Mucosa of descending colon (tissue), 3 donors: ENCODE results near the gene SP1. TPM values are rescaled to one million over a fixed set of nuclear protein-coding genes. Genes with fewer than 3 reads are reported as not detected.

Source experiments
- ATAC-seq: fragments of 200-7000 bp; cut with Tn5 transposase; one replicate; pipeline ENCODE4 v1.9.1; 2020; ENCODE audit warnings: mild to moderate bottlenecking, moderate library complexity
- DNase-seq, 3 donors: peaks; one replicate each; pipeline ENCODE4 v3.0.0-alpha.2; 2020
- H3K36me3 ChIP-seq: fragments of 200-600 bp; one replicate; pipeline ENCODE4 v1.8.0; 2021; ENCODE audit warnings: low read depth, mild to moderate bottlenecking
- H3K4me1 ChIP-seq: fragments of 200-600 bp; one replicate; pipeline ENCODE4 v1.8.0; 2021; ENCODE audit warnings: low read depth, mild to moderate bottlenecking
- H3K4me3 ChIP-seq: fragments of 200-600 bp; one replicate; pipeline ENCODE4 v1.8.0; 2021; ENCODE audit warnings: mild to moderate bottlenecking
- H3K9me3 ChIP-seq: fragments of 200-600 bp; one replicate; pipeline ENCODE4 v1.8.0; 2021; ENCODE audit warnings: mild to moderate bottlenecking
- CTCF ChIP-seq: fragments of 200-600 bp; IDR thresholded peaks from one replicate; pipeline ENCODE4 v1.8.0; 2022; ENCODE audit warnings: antibody characterized with exemption, mild to moderate bottlenecking
- intact Hi-C, 2 donors: fragments of 100-400 bp; cut with DNase I in 1 of 2; cut with micrococcal nuclease in 1 of 2; formaldehyde crosslinking; loops; one replicate each; pipeline versions ENCODE4 v1.11.0 to v1.11.1; 2022; cut with DNase I, micrococcal nuclease
- total RNA-seq, 3 donors: library from RNA; stranded (reverse); fragmentation: NEBNext Ultra II Directional in 2 of 3; extraction: Animal tissue kit (Norgen Biotek cat#: 25700) in 2 of 3; gene quantifications; one replicate each; pipeline versions ENCODE4 v1.2.1 to v1.2.4, GENCODE V29; 2021 to 2023
- donor health status: DM: no; HTN: no; CAD: no; lungs with moderate emphysema.
- donor health status: DM: no; HTN: no; CAD: no.
- donor health status: DM: no; HTN: yes; CAD: no.

The SP1 gene
- total RNA-seq, 3 donors from 2014 or later: 96.1 to 111 (median 105) TPM

- no peak overlapping the region for H3K4me3 ChIP-seq
- H3K36me3 ChIP-seq: no peaks in the 10 kb centered on the region
- H3K9me3 ChIP-seq: no peaks in the 10 kb centered on the region
- DNase-seq: no peak
- no peaks in the 10 kb centered on the region for H3K4me1 ChIP-seq
- intact Hi-C loops: no loop called here
- ATAC-seq: no peak
- TF ChIP-seq CTCF: no peak
These were observed 45.2 kb upstream of the SP1 start for GRCh38 chr12:53334822-53335221.

GRCh38 chr12:53336181-53336681 lies 43.7 kb upstream of the SP1 start, which contains the start of gene SP7:
Gene SP7, minus strand, starts transcription at chr12:53336354. Its CDS starts 708 bp downstream, at chr12:53335646.
- no peaks in the 10 kb centered on the region for H3K36me3 ChIP-seq
- DNase-seq: no peak
- no peaks in the 10 kb centered on the region for H3K4me1 ChIP-seq
- intact Hi-C loops: no loop called here
- TF ChIP-seq CTCF: no peak
- no peak within 1 kb of the TSS for H3K4me3 ChIP-seq
- peak; percentile 18 for ATAC-seq
- H3K9me3 ChIP-seq: no peaks in the 10 kb centered on the region

GRCh38 chr12:53338017-53338416 lies 42.0 kb upstream of the SP1 start:
- intact Hi-C loops: no loop called here
- no peak overlapping the region for H3K4me3 ChIP-seq
- no peaks in the 10 kb centered on the region for H3K9me3 ChIP-seq
- no peaks in the 10 kb centered on the region for H3K36me3 ChIP-seq
- no peaks in the 10 kb centered on the region for H3K4me1 ChIP-seq
- TF ChIP-seq CTCF: no peak
- ATAC-seq: no peak
- DNase-seq: no peak

DNA sequence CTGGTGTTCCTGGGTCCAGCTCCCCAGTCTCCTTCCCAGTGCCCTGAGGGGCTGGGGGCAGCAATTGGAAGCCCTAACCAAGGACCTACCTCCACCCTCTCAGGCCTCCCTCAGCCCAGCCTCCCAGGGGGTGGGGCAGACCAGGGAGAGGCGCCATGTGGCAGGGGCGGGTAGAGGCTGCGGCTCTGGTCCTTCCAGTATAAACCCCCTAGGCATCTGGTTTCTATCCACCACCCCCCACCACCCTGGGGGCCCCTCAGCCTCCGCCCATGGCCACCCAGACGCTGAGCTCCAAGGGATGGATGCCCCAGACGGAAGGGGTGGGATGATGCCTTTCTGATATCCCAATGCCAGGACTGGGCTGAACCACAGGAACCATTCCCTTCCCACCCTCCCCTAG lies 41.1 kb upstream of the SP1 start:
- no peaks in the 10 kb centered on the region for H3K4me1 ChIP-seq
- H3K9me3 ChIP-seq: no peaks in the 10 kb centered on the region
- no peaks in the 10 kb centered on the region for H3K36me3 ChIP-seq
- DNase-seq: no peak
- TF ChIP-seq CTCF: no peak
- intact Hi-C loops: no loop called here
- no peak for ATAC-seq
- H3K4me3 ChIP-seq: no peak overlapping the region

DNA sequence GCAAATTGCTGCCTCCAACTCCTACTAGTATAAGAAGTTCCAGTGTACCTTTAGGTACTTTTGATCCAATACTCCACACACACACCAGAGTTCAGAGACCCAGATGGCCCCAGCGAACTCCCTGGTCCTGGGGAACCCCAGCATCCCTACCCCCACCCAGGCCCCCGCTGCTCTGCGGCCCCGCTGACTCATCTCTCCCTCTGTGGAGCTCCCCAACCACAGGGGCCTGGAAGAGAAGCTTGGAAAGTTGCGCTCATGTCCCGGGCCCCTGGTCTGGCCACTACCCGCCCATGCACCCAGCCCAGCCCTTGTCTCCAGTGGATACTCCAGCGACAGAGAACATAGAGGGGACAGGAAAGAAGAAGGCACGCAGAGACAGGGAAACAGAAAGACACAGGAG lies 39.6 kb upstream of the SP1 start:
- ATAC-seq (no peak), DNase-seq (no peak)
- Histone ChIP-seq H3K9me3 (no peaks in the 10 kb centered on the region), H3K4me1 (peaks cover 3% of the 10 kb centered on the region), H3K4me3 (no peak overlapping the region), H3K36me3 (no peaks in the 10 kb centered on the region)
- no peak for TF ChIP-seq CTCF
- intact Hi-C loops: no loop called here

DNA sequence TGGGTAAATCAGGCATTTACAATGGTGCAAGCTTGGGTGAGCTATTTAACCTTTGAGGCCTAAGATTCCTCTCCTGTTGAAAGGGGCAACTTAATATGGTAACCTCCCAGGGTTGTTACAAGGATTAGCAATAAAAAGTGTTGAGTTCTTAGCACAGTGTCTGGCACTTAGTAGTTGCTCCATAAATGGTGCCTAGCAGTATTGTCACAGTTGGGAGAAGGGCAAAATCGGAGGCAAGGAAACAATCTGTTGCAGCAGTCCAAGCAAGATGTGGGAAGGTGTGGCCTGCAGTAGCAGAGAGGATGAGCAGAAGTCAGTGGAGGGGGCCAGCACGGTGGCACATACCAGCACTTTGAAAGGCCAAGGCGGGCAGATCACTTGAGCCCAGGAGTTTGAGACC lies 36.5 kb upstream of the SP1 start:
- intact Hi-C loops: no loop called here
- TF ChIP-seq CTCF: no peak
- no peak overlapping the region for H3K4me3 ChIP-seq
- H3K4me1 ChIP-seq: peaks cover 3% of the 10 kb centered on the region
- no peaks in the 10 kb centered on the region for H3K36me3 ChIP-seq
- ATAC-seq: no peak
- DNase-seq: no peak
- H3K9me3 ChIP-seq: no peaks in the 10 kb centered on the region
